Ammon's horn (tissue), 1 donor: Measurements from ENCODE around the gene SLC7A7.
"Not testable (repeated sequence)": the region's sequence is repeated elsewhere in the genome, so short reads cannot be mapped to it uniquely, and the experiment has no call there.

ENCODE experiments used
- DNase-seq: peaks from one replicate; pipeline ENCODE4 v3.0.0-alpha.2; 2016; ENCODE audit warnings: low spot score

Gene SLC7A7

GRCh38 chr14:22786685-22787084 lies 28.6 kb downstream of the SLC7A7 start:
- DNase-seq: no peak

DNA sequence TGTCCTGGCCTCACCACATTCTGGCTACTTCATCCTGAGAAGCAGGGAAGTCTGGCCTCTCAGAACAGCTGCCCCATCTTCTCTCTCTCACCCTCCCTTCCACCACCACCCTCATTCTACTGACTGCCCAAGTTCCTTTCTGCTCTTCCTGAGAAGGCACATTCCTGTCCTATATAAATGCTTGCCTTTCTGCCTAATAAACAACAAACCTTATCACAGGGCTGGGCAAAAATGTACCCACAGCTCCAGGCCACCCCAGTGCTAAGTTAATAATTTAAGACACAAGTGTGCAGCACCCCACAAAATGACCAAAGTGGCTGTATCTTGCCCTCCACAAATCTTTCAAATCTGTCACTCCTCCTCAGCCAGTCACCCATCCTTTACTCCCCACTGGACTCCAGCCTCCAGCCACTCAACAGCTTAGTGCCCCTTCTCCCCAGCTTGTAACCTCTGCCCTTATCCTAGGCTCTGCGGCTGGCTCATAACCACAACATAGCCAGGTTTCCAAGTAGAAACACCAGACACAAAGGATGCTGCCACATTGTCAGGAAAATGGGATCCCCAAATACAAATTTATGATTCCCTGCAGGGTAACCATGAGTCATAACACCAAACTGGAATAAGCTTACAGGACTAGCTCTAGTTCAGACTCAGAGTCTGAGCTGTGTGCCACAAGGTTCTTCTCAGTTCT lies 33.8 kb downstream of the SLC7A7 start:
- DNase-seq: peak; percentile 21

DNA sequence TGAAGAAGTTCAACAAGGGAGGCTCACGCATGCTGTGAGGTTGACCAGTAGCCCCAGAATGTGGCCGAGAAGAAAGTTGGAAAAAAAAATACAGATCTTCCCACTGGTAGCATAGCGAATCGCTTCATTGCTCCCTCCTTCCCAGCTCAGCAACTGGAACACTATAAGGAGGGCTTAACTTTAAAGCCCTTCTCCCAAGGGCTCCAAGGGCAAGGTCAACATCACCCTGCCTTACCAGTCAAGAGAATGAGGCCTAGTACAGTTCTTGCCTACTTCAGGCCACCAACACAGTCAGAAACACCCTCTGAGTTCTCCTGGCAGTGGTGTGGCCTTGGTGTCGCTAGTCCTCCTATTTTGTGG lies 34.3 kb downstream of the SLC7A7 start:
- DNase-seq: no peak

GRCh38 chr14:22780105-22780679 lies 35.0 kb downstream of the SLC7A7 start:
- no peak for DNase-seq

GRCh38 chr14:22778084-22778483 lies 37.2 kb downstream of the SLC7A7 start:
- DNase-seq: no peak

DNA sequence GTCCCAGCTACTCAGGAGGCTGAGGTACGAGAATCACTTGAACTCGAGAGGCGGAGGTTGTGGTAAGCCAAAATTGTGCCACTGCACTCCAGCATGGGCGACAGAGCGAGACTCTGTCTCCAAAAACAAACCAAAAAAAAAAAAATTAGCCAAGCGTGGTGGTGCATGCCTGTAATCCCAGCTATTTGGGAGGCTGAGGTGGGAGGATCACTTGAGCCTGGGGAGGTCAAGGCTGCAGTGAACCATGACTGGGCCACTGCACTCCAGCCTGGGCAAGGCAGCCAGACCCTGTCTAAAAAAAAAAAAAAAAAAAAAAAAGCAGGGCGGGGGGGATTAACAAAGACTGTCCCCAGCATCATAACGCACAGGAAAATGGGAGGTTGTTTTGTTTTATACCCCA lies 38.4 kb downstream of the SLC7A7 start:
- DNase-seq: not testable (repeated sequence)

- DNase-seq: no peak
Measured at GRCh38 chr14:22776215-22776614, 39.0 kb downstream of the SLC7A7 start.

DNA sequence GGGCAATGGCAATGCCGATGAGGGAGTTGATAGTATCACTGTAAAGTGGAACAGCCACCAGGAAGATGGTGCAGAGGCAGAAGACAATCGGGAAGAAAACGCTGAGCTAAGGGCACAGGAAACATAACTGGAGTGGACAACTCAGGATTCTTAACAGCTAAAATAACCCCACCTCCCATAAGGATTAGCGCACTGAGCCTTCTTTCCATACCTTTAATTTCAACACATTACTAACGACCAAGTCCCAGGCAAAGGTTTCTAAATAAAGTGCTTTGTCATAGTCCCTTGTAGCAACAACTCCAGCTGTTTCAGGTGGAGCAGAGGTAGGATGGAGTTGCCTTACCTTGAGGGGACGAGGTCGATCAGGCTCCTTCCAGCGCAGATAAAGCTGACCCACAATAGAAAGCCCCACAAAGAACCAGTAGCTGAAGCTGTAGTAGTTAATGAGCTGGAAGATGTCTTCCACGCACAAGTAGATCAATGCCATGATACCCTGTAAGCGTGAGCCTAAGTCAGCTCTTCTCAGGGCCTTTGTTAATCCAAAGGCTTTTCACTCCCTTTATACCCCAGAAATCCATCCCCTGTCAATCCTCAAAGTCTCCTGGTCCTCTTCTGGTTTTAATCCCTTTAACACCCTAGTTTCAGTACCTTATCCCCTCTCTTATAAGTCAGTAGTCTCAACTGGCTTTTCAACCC lies 41.1 kb downstream of the SLC7A7 start:
- DNase-seq: no peak

DNA sequence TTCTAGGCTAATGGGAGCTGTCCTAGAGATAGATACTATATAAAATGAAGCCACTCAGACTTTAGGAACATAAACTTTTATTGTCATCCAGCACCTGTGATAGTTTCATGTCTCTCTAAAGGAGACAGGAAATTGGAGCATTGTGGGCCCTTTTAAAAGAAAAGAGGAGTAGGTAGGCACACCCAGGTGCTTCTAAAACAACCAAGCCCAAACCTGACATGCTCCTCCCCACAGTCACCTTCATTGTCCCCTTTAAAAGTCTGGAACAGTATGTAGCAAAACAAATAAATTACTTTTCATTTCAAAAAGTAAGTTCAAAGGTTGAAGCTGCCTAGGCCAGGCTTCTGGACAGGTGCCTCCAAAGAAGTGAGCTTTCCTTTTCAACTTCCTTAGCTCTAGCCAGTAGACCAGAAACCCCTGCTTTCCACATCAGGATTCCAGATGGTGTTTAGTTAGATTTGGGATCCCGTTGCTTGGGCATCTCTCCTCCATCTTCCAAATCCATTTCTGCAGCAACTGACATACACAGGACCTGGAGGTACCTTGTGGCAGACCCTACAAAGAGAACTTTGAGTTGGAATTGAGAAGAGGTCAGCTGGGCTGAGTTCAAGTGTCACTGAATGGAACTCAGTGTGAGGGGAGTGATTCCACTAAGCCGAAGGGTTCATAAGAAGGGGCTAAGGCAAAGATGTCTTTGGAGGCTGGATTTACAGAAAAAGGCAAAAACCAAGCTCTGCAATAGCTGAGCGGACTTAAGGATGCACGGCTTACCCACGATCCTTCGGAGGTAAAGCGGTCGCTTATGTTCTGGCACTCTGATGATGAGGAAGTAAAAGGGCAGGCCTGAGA lies 41.8 kb downstream of the SLC7A7 start:
- DNase-seq: no peak

DNA sequence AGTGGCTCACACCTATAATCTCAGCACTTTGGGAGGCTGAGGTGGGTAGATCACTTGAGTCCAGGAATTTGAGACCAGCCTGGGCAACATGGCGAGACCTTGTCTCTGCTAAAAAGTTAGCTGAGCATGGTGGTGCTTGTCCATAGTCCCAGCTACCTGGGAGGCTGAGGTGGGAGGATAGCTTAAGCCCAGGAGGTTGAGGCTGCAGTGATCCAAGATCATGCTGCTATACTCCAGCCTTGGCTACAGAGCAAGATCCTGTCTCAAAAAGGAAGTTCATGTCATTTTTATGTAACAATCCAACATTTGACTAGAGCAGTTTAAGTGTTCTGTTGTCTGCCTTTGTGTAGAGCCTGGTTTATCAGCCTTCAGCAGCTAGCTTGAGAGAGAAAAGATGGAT lies 42.5 kb downstream of the SLC7A7 start:
- DNase-seq: no peak

GRCh38 chr14:22770481-22771187 lies 44.6 kb downstream of the SLC7A7 start:
- DNase-seq: no peak

DNA sequence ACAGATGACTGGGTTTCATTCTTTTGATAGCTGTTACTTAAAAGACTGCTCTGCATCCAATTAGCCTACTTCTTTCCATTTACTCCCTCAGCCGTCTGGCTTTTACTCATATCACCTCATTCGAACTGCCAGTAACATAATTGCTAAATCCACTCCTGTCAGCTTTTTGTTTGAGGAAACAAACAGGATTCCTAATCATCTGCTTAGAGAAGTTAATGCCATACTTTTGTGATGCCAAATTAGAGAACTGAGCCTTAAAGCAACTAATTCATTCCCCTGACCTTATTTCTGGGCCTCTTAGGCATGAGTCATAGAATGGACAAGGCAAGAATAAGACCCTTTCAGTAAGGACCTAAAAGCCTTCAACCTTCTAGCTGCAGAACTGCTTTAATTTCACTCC lies 45.9 kb downstream of the SLC7A7 start:
- DNase-seq: peak; percentile 40

DNA sequence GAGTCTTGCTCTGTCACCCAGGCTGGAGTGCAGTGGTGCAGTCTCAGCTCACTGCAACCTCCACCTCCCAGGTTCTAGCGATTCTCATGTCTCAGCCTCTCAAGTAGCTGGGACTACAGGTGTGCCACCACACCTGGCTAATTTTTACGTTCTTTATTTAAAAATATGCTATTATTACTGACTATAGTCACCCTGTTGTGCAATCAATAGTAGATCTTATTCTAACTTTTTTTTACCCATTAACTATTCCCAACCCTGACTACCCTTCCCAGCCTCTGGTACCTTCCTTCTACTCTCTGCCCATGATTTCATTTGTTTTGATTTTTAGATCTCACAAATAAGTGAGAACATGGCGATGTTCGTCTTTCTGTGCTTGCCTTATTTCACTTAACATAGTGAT lies 46.3 kb downstream of the SLC7A7 start:
- no peak for DNase-seq

DNA sequence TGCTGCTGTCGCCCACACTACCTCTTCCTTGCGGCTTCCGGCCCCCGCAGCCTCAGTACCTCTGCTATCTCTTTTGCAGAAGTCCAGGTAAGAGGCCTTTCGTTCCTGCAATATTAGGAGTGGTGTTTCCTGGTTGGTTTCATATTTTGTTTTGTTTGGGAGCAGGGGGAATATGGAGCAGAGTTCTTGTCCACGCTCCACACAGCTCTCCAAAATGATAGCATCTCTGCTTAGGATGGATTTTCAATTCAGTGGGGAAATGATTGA lies 48.0 kb downstream of the SLC7A7 start:
- no peak for DNase-seq

GRCh38 chr14:22766457-22767322 lies 48.5 kb downstream of the SLC7A7 start, which contains the start of gene OXA1L:
Gene OXA1L, plus strand, starts transcription at chr14:22766688. Its CDS starts 14 bp downstream, at chr14:22766702.
- peak; percentile 96 for DNase-seq

- no peak for DNase-seq
Measured at GRCh38 chr14:22764382-22764781, 50.9 kb downstream of the SLC7A7 start.

DNA sequence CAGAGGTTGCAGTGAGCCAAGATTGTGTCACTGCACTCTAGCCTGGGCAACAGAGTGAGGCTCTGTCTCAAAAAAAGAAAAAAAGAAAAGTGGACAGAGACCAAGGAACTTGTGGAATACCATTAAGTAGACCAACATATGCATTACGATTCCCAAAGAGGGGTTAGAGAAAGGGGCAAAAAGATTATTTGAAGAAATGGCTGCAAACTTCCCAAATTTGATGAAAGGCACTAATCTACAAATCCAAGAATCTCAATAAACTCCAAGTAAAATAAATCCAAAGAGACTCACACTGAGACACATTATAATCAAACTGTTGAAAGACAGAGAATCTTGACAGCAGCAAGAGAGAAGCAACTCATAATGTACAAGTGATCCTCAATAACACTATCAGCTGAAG lies 53.5 kb downstream of the SLC7A7 start:
- no peak for DNase-seq

DNA sequence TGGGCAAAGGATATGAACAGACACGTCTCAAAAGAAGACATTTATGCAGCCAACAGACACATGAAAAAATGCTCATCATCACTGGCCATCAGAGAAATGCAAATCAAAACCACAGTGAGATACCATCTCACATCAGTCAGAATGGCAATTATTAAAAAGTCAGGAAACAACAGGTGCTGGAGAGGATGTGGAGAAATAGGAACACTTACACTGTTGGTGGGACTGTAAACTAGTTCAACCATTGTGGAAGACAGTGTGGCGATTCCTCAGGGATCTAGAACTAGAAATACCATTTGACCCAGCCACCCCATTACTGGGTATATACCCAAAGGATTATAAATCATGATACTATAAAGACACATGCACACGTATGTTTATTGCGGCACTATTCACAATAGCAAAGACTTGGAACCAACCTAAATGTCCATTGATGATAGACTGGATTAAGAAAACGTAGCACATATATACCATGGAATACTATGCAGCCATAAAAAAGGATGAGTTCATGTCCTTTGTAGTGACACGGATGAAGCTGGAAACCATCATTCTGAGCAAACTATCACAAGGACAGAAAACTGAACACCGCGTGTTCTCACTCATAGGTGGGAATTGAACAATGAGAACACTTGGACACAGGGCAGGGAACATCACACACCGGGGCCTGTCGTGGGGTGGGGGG lies 57.1 kb downstream of the SLC7A7 start:
- DNase-seq: not testable (repeated sequence)

DNA sequence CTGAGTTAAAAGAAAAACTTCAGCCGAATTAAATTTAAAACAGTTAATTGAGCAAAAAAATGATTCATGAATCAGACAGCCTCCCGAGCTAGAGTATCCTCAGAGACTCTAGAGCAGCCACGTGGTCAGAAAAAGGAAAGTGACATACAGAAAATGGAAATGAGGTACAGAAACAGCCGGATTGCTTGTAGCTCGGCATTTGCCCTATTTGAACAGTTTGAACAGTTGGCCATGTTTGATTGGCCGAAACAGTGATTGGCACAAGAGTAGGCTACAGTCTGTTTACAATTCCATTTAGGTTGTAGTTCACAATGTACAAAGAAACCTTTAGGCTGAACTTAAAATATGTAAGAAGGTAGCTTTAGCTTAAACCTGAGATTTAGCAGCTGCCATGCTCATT lies 61.6 kb downstream of the SLC7A7 start:
- DNase-seq: no peak

DNA sequence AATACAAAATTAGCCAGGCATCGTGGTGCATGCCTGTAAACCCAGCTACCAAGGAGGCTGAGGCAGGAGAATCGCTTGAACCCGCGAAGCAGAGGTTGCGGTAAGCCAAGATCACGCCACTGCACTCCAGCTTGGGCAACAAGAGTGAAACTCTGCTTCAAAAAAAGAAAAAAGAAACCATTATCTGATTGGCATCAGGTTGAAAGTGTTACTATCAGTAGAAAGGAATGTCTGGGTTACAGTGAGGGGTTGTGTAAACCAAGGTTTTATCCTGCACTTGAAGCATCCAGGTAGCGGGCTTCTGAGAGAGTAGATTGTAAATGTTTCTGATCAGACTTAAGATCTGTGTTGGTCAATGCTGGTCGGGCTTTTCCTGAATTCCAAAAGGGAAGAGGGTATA lies 62.8 kb downstream of the SLC7A7 start:
- no peak for DNase-seq

- DNase-seq: no peak
Measured at GRCh38 chr14:22748631-22749068, 66.6 kb downstream of the SLC7A7 start.
